Peyer's patch (tissue), 4 donors: ENCODE measurements around the gene PTGES. TPM values are rescaled to one million over a fixed set of nuclear protein-coding genes. Genes with fewer than 3 reads are reported as not detected.

ENCODE experiments used
- DNase-seq, 3 donors: peaks; one replicate each; pipeline ENCODE4 v3.0.0-alpha.2; 2017 to 2019
- H3K27ac ChIP-seq, 4 donors: fragments of 200-600 bp; sonication (generic); one replicate each; pipeline ENCODE4 v1.5.1; 2016 to 2019
- H3K27me3 ChIP-seq, 2 donors: fragments of 200-600 bp; sonication (generic); one replicate each; pipeline ENCODE4 v1.5.1; 2019
- H3K36me3 ChIP-seq, 3 donors: fragments of 200-600 bp; sonication (generic); one replicate each; pipeline ENCODE4 v1.5.1; 2016 to 2019
- H3K4me1 ChIP-seq, 4 donors: fragments of 200-600 bp; sonication (generic); one replicate each; pipeline ENCODE4 v1.5.1; 2016 to 2019
- H3K4me3 ChIP-seq, 4 donors: fragments of 200-600 bp; sonication (generic); 1 replicate in 3 of 4; 2 replicates in 1 of 4; pipeline ENCODE4 v1.5.1; 2016 to 2019; ENCODE audit warnings: mild to moderate bottlenecking in 1 of 4
- H3K9me3 ChIP-seq, 4 donors: fragments of 200-600 bp; sonication (generic); one replicate each; pipeline ENCODE4 v1.5.1; 2016 to 2019; ENCODE audit warnings: mild to moderate bottlenecking in 1 of 4
- POLR2A ChIP-seq, 2 donors: fragments of 450-650 bp; IDR thresholded peaks; one replicate each; pipeline ENCODE4 v1.5.1; 2017; ENCODE audit warnings: antibody characterized with exemption in 2 of 2, mild to moderate bottlenecking in 2 of 2, moderate library complexity in 2 of 2
- total RNA-seq, 4 donors: library from RNA; depleted of rRNA; stranded (reverse); fragments of >200 nt; gene quantifications; one replicate each; pipeline ENCODE4 v1.1.0, GENCODE V29; 2016
- TF ChIP-seq, protein P1 (sequence below), 6 experiments: fragments of 450-650 bp in 4 of 6; fragments of 200-600 bp in 2 of 6; sonication (generic) in 1 of 6; IDR thresholded peaks; one replicate each; pipeline ENCODE4 v1.5.1; 2017 to 2019; ENCODE audit warnings: antibody characterized with exemption in 6 of 6, mild to moderate bottlenecking in 3 of 6, moderate library complexity in 1 of 6

The PTGES gene
- total RNA-seq, 4 donors from 2014 or later = 1.8 to 8.7 (median 6.8) TPM

DNA sequence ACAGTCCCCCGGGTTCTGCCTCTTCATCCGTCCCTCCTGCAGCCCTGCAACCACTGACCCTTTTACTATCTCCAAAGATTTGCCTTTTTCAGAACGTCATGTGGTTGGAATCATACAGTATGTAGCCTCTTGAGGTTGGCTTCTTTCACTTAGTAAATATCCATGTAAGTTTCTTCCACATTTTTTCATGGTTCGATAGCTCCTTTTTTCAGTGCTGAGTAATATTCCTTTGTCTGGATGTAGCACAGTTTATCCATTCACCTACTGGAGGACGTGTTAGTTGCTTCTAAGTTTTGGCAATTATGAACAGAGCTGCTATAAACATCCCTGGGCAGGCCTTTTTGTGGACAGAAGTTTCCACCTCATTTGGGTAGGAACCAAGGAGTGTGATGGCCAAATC lies 60.3 kb downstream of the PTGES start:
- H3K4me3 ChIP-seq = no peak overlapping the region
- no peaks in the 10 kb centered on the region for H3K27me3 ChIP-seq
- H3K4me1 ChIP-seq = peaks cover 0 to 6% (median 0%) of the 10 kb centered on the region in 4 donors
- H3K36me3 ChIP-seq = no peaks in the 10 kb centered on the region
- H3K9me3 ChIP-seq = no peaks in the 10 kb centered on the region
- TF ChIP-seq POLR2A (IDR thresholded peaks at IDR 0.05) = no peak
- TF ChIP-seq, protein P1, sequence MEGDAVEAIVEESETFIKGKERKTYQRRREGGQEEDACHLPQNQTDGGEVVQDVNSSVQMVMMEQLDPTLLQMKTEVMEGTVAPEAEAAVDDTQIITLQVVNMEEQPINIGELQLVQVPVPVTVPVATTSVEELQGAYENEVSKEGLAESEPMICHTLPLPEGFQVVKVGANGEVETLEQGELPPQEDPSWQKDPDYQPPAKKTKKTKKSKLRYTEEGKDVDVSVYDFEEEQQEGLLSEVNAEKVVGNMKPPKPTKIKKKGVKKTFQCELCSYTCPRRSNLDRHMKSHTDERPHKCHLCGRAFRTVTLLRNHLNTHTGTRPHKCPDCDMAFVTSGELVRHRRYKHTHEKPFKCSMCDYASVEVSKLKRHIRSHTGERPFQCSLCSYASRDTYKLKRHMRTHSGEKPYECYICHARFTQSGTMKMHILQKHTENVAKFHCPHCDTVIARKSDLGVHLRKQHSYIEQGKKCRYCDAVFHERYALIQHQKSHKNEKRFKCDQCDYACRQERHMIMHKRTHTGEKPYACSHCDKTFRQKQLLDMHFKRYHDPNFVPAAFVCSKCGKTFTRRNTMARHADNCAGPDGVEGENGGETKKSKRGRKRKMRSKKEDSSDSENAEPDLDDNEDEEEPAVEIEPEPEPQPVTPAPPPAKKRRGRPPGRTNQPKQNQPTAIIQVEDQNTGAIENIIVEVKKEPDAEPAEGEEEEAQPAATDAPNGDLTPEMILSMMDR (IDR thresholded peaks at IDR 0.05) = no peak
- no peak for DNase-seq
- no peak overlapping the region for H3K27ac ChIP-seq

Other genes with a start within 250 kb of the PTGES start
- not detected for gene C9orf50, start 131.9 kb downstream of the PTGES start, total RNA-seq
- 10 to 100 TPM; 11.9 to 35.5 (median 26.6) TPM for gene NTMT1, start 126.9 kb downstream of the PTGES start, total RNA-seq
- gene ASB6, start 110.9 kb downstream of the PTGES start, total RNA-seq = 10 to 100 TPM; 19.8 to 26.8 (median 23.0) TPM
- 1 to 10 TPM in 1 of 4 donors, not detected in 3; 5.0 TPM for gene PRRX2, start 87.4 kb downstream of the PTGES start, total RNA-seq
- gene TOR1B, start 50.1 kb upstream of the PTGES start, total RNA-seq = 10 to 100 TPM; 19.8 to 54.7 (median 44.5) TPM
- 10 to 100 TPM; 28.9 to 49.6 (median 39.8) TPM for gene TOR1A, start 71.1 kb upstream of the PTGES start, total RNA-seq
- gene C9orf78, start 82.2 kb upstream of the PTGES start, total RNA-seq = 10 to 100 TPM; 30.2 to 42.2 (median 36.2) TPM
- gene USP20, start 82.4 kb upstream of the PTGES start, total RNA-seq = 10 to 100 TPM; 15.8 to 36.3 (median 22.6) TPM